ENCODE results near the gene PCSK4.
A peak's percentile ranks its signal among the peaks of the same experiment; 100 is the strongest.

The PCSK4 gene

GRCh38 chr19:1470055-1470304, 20.2 kb downstream of the PCSK4 start:
- peak overlapping the region; percentile 75 for H3K4me3 Mint-ChIP-seq
- H3K27me3 Mint-ChIP-seq: peaks cover 74% of the 10 kb centered on the region
- peaks cover 19% of the 10 kb centered on the region for H3K36me3 Mint-ChIP-seq (ENCODE audit: low read depth)
- H3K4me1 Mint-ChIP-seq (ENCODE audit: low read depth): peaks cover 35% of the 10 kb centered on the region
- intact Hi-C loops (cut with micrococcal nuclease): loop anchor here (5.0 kb wide), 1 partner anchor 42 kb away; the partner anchor contains the start of gene ADAMTSL5
- H3K9me3 Mint-ChIP-seq: no peaks in the 10 kb centered on the region
- peak overlapping the region; percentile 44 for H3K27ac Mint-ChIP-seq

GRCh38 chr19:1469255-1470054, 20.7 kb downstream of the PCSK4 start:
- Mint-ChIP-seq H3K9me3 (no peaks in the 10 kb centered on the region), H3K4me1 (ENCODE audit: low read depth) (peaks cover 35% of the 10 kb centered on the region), H3K4me3 (peak overlapping the region; percentile 75), H3K27me3 (peaks cover 75% of the 10 kb centered on the region), H3K27ac (peak overlapping the region; percentile 44), H3K36me3 (ENCODE audit: low read depth) (peaks cover 14% of the 10 kb centered on the region)
- intact Hi-C loops (cut with micrococcal nuclease): loop anchor here (5.0 kb wide), 1 partner anchor 43 kb away; the partner anchor contains the start of gene ADAMTSL5

GRCh38 chr19:1468821-1469254, 21.3 kb downstream of the PCSK4 start:
- Mint-ChIP-seq H3K27me3 (peaks cover 71% of the 10 kb centered on the region), H3K4me3 (no peak overlapping the region), H3K36me3 (ENCODE audit: low read depth) (peaks cover 8% of the 10 kb centered on the region), H3K9me3 (no peaks in the 10 kb centered on the region), H3K27ac (no peak overlapping the region), H3K4me1 (ENCODE audit: low read depth) (peaks cover 35% of the 10 kb centered on the region)
- intact Hi-C loops (cut with micrococcal nuclease): no loop called here

- intact Hi-C loops (cut with micrococcal nuclease): no loop called here
Observed at GRCh38 chr19:1468274-1468820, 21.8 kb downstream of the PCSK4 start.

GRCh38 chr19:1467490-1468273, 22.5 kb downstream of the PCSK4 start:
- H3K4me3 Mint-ChIP-seq: no peak overlapping the region
- H3K9me3 Mint-ChIP-seq: no peaks in the 10 kb centered on the region
- no peak overlapping the region for H3K27ac Mint-ChIP-seq
- no peaks in the 10 kb centered on the region for H3K36me3 Mint-ChIP-seq (ENCODE audit: low read depth)
- peaks cover 25% of the 10 kb centered on the region for H3K4me1 Mint-ChIP-seq (ENCODE audit: low read depth)
- intact Hi-C loops (cut with micrococcal nuclease): no loop called here
- peaks cover 61% of the 10 kb centered on the region for H3K27me3 Mint-ChIP-seq

More at GRCh38 chr19:1468274-1468820, 21.8 kb downstream of the PCSK4 start:
- Mint-ChIP-seq H3K36me3 (ENCODE audit: low read depth) (peaks cover 3% of the 10 kb centered on the region), H3K9me3 (no peaks in the 10 kb centered on the region), H3K27me3 (peaks cover 67% of the 10 kb centered on the region), H3K4me1 (ENCODE audit: low read depth) (peaks cover 31% of the 10 kb centered on the region), H3K4me3 (no peak overlapping the region), H3K27ac (no peak overlapping the region)

GRCh38 chr19:1467215-1467489, 23.0 kb downstream of the PCSK4 start:
- Mint-ChIP-seq H3K4me3 (no peak overlapping the region), H3K36me3 (ENCODE audit: low read depth) (no peaks in the 10 kb centered on the region), H3K4me1 (ENCODE audit: low read depth) (peaks cover 20% of the 10 kb centered on the region), H3K27ac (no peak overlapping the region), H3K9me3 (no peaks in the 10 kb centered on the region), H3K27me3 (peaks cover 55% of the 10 kb centered on the region)
- intact Hi-C loops (cut with micrococcal nuclease): no loop called here

GRCh38 chr19:1466461-1467214, 23.5 kb downstream of the PCSK4 start:
- Mint-ChIP-seq H3K9me3 (no peaks in the 10 kb centered on the region), H3K4me3 (no peak overlapping the region), H3K27me3 (peaks cover 50% of the 10 kb centered on the region), H3K4me1 (ENCODE audit: low read depth) (peaks cover 14% of the 10 kb centered on the region), H3K36me3 (ENCODE audit: low read depth) (no peaks in the 10 kb centered on the region), H3K27ac (no peak overlapping the region)
- intact Hi-C loops (cut with micrococcal nuclease): no loop called here

- Mint-ChIP-seq H3K27ac (no peak overlapping the region), H3K4me1 (ENCODE audit: low read depth) (peaks cover 8% of the 10 kb centered on the region), H3K36me3 (ENCODE audit: low read depth) (peaks cover 3% of the 10 kb centered on the region), H3K4me3 (no peak overlapping the region), H3K9me3 (no peaks in the 10 kb centered on the region), H3K27me3 (peaks cover 44% of the 10 kb centered on the region)
- intact Hi-C loops (cut with micrococcal nuclease): no loop called here
Observed at GRCh38 chr19:1466018-1466460, 24.1 kb downstream of the PCSK4 start.

- intact Hi-C loops (cut with micrococcal nuclease): no loop called here
- no peak overlapping the region for H3K27ac Mint-ChIP-seq
- H3K4me3 Mint-ChIP-seq: no peak overlapping the region
- peaks cover 7% of the 10 kb centered on the region for H3K4me1 Mint-ChIP-seq (ENCODE audit: low read depth)
- peaks cover 39% of the 10 kb centered on the region for H3K27me3 Mint-ChIP-seq
- H3K36me3 Mint-ChIP-seq (ENCODE audit: low read depth): peaks cover 7% of the 10 kb centered on the region
- no peaks in the 10 kb centered on the region for H3K9me3 Mint-ChIP-seq
Observed at GRCh38 chr19:1465191-1466016, 24.7 kb downstream of the PCSK4 start.

GRCh38 chr19:1461862-1462261, 28.3 kb downstream of the PCSK4 start:
- H3K27ac Mint-ChIP-seq: no peak overlapping the region
- intact Hi-C loops (cut with micrococcal nuclease): no loop called here
- H3K9me3 Mint-ChIP-seq: no peaks in the 10 kb centered on the region
- H3K4me1 Mint-ChIP-seq (ENCODE audit: low read depth): peaks cover 12% of the 10 kb centered on the region
- no peak overlapping the region for H3K4me3 Mint-ChIP-seq
- H3K36me3 Mint-ChIP-seq (ENCODE audit: low read depth): peaks cover 7% of the 10 kb centered on the region
- peaks cover 46% of the 10 kb centered on the region for H3K27me3 Mint-ChIP-seq

- no peaks in the 10 kb centered on the region for H3K9me3 Mint-ChIP-seq
- no peak overlapping the region for H3K27ac Mint-ChIP-seq
- H3K4me1 Mint-ChIP-seq (ENCODE audit: low read depth): peaks cover 20% of the 10 kb centered on the region
- no peak overlapping the region for H3K4me3 Mint-ChIP-seq
- intact Hi-C loops (cut with micrococcal nuclease): no loop called here
- H3K36me3 Mint-ChIP-seq (ENCODE audit: low read depth): peaks cover 7% of the 10 kb centered on the region
- H3K27me3 Mint-ChIP-seq: peaks cover 51% of the 10 kb centered on the region
Observed at GRCh38 chr19:1460033-1460995, 29.8 kb downstream of the PCSK4 start.

- no peak overlapping the region for H3K4me3 Mint-ChIP-seq
Observed at GRCh38 chr19:1459479-1459878, 30.7 kb downstream of the PCSK4 start.

More at GRCh38 chr19:1459479-1459878, 30.7 kb downstream of the PCSK4 start:
- H3K4me1 Mint-ChIP-seq (ENCODE audit: low read depth): peaks cover 21% of the 10 kb centered on the region
- H3K27ac Mint-ChIP-seq: no peak overlapping the region
- peaks cover 53% of the 10 kb centered on the region for H3K27me3 Mint-ChIP-seq
- H3K36me3 Mint-ChIP-seq (ENCODE audit: low read depth): peaks cover 7% of the 10 kb centered on the region
- intact Hi-C loops (cut with micrococcal nuclease): no loop called here
- no peaks in the 10 kb centered on the region for H3K9me3 Mint-ChIP-seq

Data from dendritic cell treated with granulocyte-macrophage colony-stimulating factor and Interleukin-4, amounts not matched to agents 40 ng/mL and 50 ng/mL, for 4 days (primary cell).